ENCODE data around the gene THADA.

The THADA gene

DNA sequence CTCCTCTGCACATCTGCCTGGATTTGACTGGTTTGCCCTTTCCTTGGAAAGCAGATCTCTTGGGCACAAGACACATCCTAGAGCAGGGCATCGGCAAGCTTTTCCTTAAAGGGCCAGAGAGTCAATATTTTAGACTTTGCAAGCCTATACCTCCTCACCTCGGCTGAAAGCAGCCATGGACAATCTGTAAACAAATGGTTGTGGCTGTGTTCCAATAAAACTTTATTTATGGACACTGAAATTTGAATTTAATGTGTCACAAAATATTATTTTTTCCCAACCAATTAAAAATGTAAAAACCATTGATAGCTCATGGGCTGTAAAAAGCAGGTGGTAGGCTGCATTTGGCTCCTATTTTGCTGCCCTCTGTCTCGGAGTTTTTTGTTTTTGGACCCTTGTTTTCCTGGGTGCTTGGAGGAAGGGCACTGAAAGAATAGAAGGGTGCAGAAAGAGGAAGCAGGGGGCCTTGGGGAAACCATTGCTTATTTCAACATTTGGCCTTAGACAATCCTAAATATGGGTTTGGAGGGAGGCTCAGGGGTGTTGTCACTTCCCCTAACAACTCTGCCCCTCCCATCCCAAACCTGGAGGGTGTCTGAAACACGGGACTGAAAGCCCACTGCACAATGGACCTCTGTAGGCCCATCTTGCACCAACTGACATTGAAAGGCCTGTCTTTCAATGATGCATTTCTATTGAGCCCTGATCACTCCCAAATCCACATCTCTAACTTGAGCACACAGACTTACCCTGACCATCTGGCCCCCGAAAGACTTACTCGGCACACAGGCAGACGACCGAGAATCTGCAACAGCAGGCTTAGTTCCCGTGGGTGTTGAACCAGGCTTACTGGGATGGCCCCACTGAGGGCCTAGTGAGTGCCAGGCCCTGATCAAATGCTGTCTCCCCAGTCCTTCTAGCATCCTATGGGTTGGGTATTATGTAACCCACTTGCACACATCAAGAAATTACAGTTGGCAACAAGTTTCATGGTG lies 362.3 kb downstream of the THADA start:
- no peak for DNase-seq

DNA sequence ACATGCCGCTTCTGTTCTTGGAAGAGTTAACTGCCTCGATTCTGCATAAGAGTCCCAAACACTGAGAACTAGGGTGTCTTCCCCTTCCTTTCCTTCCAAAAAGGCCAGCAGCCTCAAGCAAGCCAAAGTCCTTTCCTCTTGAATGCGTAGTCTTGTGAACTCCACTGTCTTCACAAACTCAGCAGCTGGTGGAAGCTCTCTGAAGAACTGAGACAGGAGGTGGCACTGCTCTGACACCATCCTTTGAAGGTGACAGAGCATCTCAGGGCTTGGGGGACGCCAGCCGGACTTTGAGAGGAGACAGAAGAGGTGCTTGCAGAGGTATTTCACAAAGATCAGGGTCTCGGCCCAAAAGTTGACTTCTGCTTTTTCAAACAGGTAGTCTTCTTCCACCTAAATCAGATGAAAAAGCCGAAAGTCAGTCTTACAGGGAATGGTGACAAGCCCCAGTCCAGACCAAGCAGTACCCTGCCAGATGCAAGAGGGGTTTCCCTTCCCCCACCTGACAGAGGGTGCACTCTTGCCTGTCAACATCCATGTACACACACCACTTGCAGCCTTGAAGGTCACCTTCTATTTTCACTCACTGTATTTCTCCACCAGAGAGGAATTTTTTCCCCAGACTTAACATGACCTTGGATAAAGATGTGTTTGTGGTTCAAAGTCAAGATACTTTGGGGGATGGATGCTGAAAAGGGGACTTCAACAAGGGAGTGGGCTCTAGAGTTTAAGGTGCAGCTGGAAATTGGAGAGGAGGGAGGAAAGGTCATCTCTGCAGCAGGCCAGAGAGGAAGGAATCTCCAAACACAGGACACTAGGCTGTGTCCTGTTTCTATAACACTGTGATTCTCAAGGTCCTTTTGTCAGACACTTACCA lies 364.6 kb downstream of the THADA start:
- no peak for DNase-seq

DNA sequence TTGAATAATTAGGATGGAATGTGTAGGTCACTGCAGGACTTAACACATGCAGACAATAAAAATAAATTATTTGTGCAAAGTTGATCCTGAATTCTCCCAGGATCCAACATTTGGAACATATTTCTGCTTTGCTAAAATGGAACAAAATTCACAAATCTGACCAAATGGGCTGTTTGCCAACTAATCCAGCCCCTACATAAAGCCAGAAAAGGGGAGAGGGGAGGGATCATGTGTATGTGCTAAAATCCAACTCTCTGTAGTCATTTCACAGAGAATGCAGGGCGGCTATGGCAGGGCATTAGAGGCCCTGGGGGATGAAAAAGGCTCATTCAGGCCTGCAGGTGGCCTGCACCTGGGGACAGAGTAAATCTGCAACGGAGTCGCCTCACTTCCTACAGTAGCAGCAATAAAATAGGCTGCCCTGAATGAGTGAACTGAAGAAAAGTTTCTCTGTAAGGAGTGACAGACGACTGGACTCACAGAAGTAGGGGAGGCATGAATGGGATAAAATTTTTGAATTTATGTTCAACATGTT lies 365.4 kb downstream of the THADA start:
- DNase-seq = no peak

DNA sequence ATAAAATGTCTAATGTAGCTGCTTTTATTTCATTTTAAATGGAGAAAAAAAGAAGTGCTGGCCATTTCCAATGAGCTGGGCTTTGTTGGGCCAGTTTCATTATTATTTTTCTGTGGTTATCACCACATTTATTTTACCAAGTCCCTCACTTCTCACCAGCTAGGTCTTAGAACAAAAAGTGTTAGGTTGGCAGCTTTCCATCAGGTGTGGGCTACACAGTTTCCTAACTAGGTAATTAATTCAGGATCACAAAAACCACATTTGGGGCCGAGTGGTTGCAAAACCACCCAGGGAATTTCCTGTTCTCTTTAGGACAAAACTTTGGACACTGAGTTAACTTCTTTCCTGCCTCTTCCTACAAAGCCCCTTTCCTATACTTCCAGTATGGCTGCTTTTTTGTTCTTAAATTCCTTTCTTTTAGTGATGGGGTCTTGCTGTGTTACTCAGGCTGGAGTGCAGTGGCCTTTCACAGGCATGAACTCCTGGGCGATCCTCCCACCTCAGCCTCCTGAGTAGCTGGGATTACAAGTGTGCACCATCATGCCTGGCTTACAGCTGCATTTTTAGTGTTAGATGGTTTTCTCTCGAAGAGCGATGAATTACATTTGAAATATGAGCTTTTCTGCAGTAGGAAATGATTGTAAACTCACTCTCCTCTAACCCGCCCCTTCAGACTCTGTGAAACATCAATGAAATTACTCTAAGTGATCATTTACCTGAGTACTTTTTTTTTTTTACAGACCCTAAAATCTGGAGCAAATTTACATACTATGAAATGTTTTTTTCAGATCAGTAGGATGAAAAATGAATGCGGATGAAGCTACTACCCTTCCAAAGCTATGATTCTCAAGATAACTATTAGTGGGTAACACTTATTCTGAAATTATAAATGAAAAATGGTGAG lies 366.8 kb downstream of the THADA start:
- DNase-seq = no peak

DNA sequence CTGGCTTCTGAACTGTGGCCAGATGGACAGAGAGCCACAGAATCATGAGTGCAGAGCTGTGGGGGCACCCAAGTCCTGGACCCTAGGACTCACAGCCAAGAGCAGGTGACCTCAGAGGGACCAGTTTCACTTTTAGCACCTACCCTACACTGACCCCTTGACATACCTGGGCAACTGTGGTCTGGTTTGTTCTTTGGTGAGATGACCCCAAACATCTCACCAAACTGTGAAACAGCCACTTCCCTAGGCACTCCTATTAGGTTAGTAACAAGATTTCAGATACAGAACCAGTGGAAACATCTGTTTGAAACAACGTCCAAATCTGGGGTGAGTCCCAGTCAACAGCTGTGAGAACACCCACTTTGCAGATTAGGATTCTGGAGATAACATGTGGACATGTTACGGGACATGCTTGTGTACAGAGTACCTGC lies 367.5 kb downstream of the THADA start:
- no peak for DNase-seq

DNA sequence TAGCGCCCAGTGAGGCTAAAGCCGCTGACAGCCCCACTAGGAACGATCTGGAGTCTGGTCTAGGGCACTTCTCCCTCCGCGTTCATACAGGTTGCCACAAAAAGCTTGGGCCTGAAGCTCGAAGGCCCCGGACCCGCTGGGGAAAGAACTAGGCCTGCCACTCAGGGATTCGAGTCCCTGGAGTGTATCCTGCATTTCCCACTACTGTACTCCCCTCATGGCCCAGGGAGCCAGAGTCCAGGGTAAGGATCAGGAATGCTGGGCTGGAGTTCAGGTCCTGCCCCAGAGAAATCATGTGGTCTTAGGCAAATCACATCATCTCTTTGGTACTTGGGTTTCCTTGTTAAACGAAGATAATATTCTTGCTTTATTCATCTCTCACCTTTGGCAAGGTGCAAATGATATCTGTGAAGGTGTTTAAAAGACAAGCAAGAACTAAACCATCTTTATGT lies 368.0 kb downstream of the THADA start:
- no peak for DNase-seq

DNA sequence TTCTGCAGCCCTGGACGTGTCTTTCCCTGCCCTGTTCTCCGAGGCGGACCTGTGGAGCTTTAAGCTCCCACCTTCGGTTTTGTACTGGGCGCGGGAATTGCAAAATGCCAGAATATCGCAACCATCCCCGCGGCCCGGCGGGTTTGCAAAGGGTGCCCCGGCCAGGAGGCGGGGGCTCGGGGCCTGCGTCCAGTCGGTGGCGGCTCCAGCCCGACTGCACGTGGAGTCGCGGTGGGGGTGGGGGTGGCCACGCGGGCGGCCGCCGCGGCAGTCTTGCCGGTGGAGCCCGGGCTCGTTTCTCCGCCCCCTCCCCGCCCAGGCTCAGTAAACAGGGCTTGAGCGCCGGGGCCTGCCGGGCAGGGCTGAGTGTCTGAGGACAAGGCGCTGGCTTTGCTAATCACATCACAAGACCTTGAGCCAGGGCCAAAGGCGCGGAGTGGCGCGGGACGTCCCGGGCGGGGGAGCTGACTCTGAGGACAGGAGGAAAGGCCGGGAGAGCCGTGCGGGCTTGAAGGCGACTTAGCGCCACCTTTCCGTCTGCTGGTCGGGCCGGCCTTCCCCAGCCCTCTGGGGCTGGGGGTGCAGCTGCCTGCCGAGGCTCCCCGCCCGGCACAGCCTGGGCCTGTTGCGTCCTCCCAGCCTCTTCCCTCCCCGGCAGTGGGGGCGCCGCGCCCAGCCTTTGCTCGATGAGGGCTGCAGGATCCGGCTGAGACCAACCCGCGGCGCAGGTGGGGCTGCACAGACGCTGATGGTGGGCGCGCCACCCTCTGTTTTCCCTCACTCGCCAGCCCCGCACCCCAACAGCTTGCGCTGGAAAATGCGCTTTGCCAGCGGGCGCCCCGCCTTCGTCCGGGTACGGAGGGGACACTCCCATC lies 368.6 kb downstream of the THADA start:
- peak; percentile 73 for DNase-seq

DNA sequence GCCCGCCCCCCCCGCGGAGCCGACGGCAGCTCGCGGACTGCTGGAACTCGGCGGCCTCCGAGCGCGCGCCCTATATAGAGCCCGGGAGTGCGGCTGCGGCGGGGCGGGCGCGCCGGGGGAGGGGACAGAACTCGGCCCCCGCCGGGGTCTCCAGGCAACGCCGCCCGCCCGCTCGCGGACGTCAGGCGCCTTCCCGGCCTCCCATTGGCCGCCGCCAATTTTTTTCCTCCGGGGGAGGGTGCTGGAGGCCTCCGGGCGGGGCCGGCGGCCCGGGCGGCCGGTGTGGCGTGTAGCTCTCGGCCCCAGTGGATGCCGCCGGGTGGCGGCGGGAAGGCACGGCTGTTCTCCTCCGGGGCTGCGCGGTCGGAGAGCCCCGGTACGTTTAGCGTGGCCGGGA lies 369.3 kb downstream of the THADA start, which contains the start of gene ZFP36L2:
TSS of gene ZFP36L2 (minus strand) at position 49 of the 397 bp plus-strand sequence. CDS start 291 bp downstream, outside the sequence.
- peak; percentile 89 for DNase-seq

DNA sequence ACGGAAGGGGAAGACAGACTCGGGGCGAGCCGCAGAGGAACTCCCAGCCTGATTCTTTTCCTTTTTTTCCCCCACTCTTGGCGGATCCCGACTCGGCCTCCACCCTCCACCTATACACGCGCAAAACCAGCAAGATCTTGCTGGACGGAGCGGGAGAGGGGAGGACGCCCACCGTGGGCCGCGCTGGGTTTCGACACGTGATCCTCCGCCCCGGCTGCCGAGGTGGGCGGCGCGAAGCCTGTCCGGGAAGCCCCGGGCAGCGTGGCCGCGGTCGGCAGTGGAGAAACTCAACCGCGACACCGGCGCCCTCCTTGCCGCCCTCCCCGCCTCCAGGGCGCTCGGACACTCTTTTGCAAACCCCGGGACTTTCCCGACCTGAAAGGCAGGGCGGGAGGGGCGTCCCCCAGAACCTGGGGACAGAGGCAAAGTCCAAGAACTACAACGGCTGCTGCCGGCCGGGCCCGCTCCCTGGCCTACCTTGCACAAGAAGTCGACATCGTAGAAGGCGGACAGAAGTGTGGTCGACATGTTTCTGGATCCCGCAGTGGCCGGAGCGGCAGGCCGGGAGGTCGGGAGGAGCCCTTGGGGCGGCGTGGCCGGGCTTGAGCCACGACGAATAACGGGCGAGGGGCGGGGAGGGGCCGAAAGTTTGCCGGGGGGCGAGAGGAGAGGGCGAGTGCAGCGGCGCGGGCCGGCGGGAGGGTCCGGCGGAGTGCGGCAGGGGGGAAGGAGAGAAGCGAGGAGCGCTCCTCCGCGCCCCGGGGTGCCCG lies 369.9 kb downstream of the THADA start:
- DNase-seq = no peak

DNA sequence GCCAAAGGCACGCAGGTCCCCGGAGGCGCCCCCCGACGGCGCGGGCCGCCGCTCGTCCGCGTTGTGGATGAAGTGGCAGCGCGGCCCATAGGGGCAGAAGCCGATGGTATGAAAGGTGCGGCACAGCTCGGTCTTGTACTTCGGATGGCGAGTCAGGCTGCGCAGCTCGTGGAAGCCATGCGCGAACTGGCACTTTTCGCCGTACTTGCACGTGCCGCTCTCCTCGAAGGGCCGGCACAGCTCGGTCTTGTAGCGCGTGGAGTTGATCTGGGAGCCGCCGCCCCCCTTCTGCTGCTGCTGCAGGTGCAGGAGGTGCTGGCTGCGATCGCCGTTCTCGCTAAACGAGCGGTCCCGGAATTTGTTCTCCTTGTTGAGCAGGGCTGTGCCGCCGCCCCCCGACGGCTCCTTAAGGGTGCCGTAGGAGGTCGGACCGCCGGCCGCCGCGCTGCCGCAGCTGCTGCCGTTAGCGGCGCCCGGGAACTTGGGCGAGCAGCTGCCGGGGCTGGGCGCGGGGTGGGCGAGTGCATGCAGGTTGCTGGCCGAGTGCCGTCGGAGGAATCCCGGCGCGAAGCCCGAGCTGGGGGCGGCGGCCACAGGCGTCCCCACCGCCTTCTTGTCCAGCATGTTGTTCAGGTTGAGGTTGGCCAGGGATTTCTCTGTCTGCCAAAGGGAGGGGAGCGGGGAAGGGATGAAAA lies 370.6 kb downstream of the THADA start:
- no peak for DNase-seq

DNA sequence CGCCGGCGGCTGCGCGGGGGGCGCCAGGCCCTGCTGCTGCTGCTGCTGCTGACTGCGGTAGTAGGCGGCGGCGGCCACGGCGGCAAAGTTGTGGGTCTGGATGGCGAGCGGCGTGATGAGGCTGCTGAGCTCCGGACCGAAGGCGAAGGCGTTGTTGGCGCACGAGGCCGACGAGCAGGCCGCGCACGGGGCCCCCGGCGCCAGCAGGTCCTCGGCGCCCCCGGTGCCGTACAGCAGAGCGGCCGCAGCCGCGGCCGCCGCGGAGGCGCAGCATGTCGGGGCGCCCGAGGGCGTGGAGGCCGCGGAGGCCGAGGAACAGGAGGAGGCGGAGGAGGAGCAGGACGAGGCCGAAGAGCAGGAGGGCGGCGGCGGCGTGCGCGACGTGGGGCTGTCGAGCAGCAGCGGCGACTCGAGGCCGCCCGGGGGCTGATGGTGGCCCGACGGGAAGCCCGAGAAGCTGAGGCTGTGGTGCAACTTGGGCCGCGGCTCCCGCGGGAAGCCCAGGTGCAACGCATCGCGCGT lies 371.2 kb downstream of the THADA start:
- DNase-seq = no peak

DNA sequence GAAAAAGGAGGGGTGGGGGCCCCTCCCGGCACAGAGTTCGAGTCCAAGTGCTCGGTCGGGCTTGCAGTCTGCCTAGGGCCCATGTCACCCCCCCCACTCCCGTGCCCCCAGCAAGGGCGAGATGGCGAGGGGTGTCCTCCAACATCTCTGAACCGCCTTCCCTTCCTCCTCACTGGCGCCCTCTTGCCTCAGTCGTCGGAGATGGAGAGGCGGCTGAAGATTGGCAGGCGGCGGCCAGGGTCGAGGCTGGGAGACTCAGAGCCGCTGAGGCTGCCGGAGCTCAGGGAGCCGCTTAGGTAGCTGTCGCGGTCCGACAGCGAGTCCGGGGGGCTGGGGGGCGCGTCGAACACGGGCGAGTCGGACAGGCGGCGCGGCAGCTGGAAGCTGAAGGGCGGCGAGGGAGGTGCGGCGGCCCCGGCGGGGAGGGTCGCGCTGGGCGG lies 371.7 kb downstream of the THADA start:
- DNase-seq = no peak

DNA sequence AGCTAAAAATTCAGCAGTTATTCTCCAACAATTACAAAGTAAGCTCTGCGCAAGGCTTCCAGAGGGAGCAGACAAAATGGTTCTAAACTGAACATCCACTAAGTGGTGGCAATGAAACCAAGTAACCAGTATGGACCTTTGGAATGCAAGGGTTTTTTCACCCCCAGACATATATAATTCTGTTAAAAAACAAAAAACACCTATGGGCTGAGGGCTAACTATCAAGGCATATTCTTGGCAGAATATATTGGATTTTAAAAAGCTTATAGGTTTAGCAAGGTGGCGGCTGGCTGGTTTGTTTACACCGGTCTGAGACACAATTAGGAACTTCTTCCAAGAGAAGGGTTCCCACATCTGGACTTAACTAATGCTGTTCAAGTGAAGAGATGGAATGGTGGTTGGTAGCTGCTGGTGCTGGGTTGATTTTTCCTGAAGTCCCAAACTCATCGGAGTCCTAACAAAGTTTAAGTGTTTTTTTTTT lies 372.3 kb downstream of the THADA start:
- no peak for DNase-seq

DNA sequence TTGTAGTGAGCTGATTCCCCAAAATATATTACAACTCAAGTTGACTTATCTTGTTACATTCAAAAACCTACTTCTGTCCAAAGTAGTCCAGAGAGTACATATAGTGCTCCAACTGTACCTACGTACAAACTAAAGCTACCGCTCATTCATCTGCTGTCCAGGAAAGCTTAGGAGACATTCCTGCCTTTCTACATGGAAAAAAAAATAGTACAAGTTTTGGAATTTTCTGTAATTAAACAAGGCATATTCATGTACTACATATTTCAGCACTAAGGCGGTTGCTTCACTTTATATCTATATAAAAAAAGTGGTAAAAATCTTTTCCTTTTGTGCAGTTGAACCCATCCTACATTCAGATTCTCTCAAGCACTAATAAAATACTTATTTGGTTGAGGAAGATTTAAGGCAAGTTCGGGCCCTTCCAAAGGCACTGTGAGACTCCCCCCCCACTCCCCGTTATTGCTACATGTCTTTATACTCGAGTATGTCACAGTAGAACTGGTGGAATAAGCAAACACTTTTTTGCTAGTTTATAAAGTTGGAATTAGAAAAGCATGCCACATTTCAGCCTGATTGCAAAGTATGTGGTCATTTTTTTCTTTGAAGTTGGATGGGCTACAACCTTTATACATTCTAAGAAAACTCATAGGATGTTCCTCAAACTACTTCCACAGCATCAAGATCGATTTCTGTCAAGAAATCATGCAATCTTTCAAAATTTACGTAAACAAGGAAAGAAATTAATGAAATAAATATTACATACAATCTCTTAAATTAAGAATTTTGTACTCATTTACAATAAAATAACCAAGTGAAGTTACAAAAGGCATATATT lies 373.1 kb downstream of the THADA start:
- DNase-seq = no peak

DNA sequence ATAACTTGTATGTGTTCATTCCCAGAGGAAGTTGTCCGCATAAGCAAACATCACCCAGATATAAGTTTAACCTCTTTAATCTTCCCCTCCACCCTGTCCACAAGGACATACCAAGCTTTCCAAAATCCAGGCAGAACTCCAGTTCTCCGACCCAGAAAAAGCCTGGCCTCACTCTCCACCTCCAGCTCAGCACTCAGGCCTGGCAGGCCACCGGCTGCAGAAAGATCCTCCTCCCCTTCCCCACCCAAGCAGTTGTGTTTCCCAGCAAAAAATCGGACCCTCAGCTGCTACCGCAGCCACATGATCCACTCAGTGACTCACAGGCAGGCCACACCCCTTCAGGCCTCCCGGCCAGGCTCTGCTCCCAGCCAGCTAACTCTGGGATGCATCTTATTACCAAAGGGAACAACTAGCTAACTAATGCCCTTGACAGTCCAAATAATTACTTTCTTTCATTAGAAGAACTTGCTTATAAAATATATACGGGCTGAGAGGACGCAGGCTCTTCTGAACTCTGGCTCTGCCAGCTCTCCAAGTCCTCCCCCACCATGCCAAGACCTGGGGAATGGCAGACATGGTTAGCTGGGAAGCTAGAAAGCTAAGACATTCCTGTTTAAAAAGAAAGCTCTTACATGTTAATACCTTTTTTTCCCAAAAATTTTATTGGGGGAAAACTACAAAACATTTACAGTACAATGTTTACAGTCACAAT lies 373.9 kb downstream of the THADA start:
- peak; percentile 84 for DNase-seq

DNA sequence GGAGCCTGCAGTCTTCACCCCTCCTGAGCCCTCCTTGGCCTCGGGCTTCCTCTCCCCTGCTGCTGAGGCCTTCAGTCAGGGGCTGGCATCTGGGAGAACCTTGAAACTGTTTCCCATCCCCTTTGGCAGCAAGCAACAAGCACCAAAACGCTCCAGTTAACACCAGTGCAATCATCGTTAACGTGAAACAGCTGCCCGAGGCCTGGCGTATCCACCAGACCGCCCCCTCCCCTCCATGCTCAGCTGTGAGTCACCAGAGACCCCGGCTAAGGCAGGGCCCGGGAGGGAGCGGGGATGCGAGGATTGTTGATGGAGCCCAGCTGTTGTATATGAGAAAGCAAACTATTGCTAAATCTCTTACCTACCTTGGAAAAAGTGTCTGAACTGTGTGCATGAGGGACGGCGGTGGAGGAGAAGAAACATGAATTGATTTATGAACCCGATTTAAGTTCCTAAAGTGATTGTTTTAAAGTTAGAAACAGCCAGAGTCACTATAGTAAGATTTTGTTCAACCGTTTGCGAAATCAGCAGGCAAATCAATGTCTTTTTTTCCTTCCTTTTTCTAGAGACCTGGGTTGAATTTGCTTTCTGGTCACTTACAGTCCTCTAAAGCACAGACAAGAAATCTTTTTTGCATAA lies 374.6 kb downstream of the THADA start:
- peak; percentile 88 for DNase-seq

DNA sequence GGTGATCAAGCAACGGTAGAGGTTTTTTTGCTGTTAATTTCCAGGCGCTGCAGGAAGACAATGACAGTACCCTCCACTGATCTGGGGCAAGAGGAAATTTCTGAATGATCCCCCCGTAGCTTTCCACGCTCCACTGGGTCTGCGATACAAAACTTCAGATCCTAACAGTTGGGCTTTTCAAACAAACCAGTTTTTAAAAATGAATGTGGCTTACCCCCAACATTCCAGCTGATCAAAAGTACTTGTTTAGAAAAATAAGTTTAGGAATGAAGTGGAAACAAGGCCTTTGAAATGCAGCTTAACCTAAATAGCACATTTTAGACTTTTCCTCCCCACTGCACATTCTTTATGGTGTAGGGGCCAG lies 375.1 kb downstream of the THADA start:
- no peak for DNase-seq

All from NCI-H446 treated with DMSO at 0.1 percent for 48 hours (cell line).